Measurements from ENCODE around the gene PEAK1. TPM values are rescaled to one million over a fixed set of nuclear protein-coding genes. Genes with fewer than 3 reads are reported as not detected.

Gene PEAK1
- total and polyA plus RNA-seq, 10 of the 15 experiments (the other 5 are each of a cell fraction or from before 2014, with no cell fraction given) = 0.62 to 24.2 (median 11.2) TPM

DNA sequence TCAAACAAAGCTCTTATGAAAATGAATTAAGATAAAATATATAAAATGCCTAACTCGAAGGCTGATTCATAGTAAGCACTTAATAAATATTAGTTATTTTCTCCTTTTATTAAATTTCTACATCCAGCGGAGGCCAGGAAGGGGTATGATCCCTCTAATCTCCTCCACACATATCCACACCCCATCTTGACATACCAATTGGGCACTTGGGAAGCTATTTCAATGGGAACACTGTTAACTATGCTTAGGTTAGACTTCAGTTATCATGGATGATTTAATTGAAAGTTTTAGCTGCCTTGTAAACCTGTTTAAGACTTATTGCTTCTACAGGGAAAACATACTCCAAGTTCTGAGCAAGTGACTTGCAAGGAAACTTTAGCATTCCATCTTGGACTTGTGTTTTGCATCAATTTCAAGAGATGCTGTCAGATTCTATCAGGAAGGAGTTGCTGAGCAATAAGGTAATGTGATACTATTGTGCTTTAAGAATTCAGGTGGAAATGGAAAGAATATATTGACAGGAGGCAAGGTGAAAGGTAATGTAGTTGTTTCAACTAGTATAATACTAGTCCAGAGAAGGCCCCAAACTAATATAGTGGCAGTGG lies 228.6 kb downstream of the PEAK1 start:
- intact Hi-C loops (cut with micrococcal nuclease; ENCODE audit: unreplicated experiment) = no loop called here
- TF ChIP-seq, protein P1, sequence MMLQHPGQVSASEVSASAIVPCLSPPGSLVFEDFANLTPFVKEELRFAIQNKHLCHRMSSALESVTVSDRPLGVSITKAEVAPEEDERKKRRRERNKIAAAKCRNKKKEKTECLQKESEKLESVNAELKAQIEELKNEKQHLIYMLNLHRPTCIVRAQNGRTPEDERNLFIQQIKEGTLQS (IDR thresholded peaks at IDR 0.05; ENCODE audit: borderline replicate concordance, extremely low read depth, low read depth, low read length) = no peak
- TF ChIP-seq EP300 (IDR thresholded peaks at IDR 0.05; ENCODE audit: borderline replicate concordance in 1 of 2, control insufficient read depth in 1 of 2, low read depth in 2 of 2, low read length in 2 of 2) (no peak), CEBPB (IDR thresholded peaks at IDR 0.05; ENCODE audit: borderline replicate concordance in 1 of 2, low read depth in 2 of 2, low read length in 2 of 2) (no peak), RAD51 (IDR thresholded peaks at IDR 0.05) (no peak), IRF3 (IDR thresholded peaks at IDR 0.05) (no peak), E2F4 (IDR thresholded peaks at IDR 0.05; ENCODE audit: low read depth, low read length) (no peak), POLR2AphosphoS5 (IDR thresholded peaks at IDR 0.05; ENCODE audit: low read length) (no peak), BCL3 (IDR thresholded peaks at IDR 0.05; ENCODE audit: borderline replicate concordance, insufficient read depth, low read depth, low read length, poor library complexity, severe bottlenecking) (no peak), E2F8 (IDR thresholded peaks at IDR 0.05; ENCODE audit: low read depth, partially characterized antibody) (no peak), PAX5 (IDR thresholded peaks at IDR 0.05; ENCODE audit: borderline replicate concordance, low read depth, low read length) (no peak)
- TF ChIP-seq, protein P2, sequence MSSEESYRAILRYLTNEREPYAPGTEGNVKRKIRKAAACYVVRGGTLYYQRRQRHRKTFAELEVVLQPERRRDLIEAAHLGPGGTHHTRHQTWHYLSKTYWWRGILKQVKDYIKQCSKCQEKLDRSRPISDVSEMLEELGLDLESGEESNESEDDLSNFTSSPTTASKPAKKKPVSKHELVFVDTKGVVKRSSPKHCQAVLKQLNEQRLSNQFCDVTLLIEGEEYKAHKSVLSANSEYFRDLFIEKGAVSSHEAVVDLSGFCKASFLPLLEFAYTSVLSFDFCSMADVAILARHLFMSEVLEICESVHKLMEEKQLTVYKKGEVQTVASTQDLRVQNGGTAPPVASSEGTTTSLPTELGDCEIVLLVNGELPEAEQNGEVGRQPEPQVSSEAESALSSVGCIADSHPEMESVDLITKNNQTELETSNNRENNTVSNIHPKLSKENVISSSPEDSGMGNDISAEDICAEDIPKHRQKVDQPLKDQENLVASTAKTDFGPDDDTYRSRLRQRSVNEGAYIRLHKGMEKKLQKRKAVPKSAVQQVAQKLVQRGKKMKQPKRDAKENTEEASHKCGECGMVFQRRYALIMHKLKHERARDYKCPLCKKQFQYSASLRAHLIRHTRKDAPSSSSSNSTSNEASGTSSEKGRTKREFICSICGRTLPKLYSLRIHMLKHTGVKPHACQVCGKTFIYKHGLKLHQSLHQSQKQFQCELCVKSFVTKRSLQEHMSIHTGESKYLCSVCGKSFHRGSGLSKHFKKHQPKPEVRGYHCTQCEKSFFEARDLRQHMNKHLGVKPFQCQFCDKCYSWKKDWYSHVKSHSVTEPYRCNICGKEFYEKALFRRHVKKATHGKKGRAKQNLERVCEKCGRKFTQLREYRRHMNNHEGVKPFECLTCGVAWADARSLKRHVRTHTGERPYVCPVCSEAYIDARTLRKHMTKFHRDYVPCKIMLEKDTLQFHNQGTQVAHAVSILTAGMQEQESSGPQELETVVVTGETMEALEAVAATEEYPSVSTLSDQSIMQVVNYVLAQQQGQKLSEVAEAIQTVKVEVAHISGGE (CRISPR knock-in tag; IDR thresholded peaks at IDR 0.05) = no peak

More for the DNA sequence above, 228.6 kb downstream of the PEAK1 start:
- no peaks in the 10 kb centered on the region for H4K20me1 ChIP-seq (ENCODE audit: control insufficient read depth, insufficient read depth)
- POLR2A ChIA-PET = interaction anchor here (0.7 to 1.6 kb wide), 2 partner anchors 149 to 230 kb away, joined by 3 to 4 read pairs; partner anchors contain the start of gene HMG20A
- H3K9me3 ChIP-seq (replicated peaks; ENCODE audit: control insufficient read depth, insufficient read depth, low read length) = no peaks in the 10 kb centered on the region
- no peaks in the 10 kb centered on the region for H3K79me2 ChIP-seq (ENCODE audit: control insufficient read depth, insufficient read depth, low read length)
- no peak overlapping the region for H3K9ac ChIP-seq (ENCODE audit: control insufficient read depth, insufficient read depth, low read length)
- SMC1A ChIA-PET (ENCODE audit: uncharacterized antibody, unreplicated experiment) = interaction anchor here (0.7 to 15.7 kb wide), 12 partner anchors 12 to 350 kb away, joined by 3 to 365 read pairs (median 30); partner anchors contain the start of genes HMG20A and PEAK1
- DNase-seq (ENCODE audit: low read depth, low spot score) = no peak
- H3K27ac ChIP-seq (ENCODE audit: control insufficient read depth, insufficient read depth) = no peak overlapping the region
- CTCF ChIA-PET = interaction anchor here (1.0 to 18.9 kb wide), 7 partner anchors 10 to 350 kb away, joined by 3 to 455 read pairs (median 5); no protein-coding TSS in a partner anchor
- H2AFZ ChIP-seq (ENCODE audit: control insufficient read depth, low read depth, low read length) = no peak overlapping the region
- no peak for FAIRE-seq
- peaks cover 28% of the 10 kb centered on the region for H3K4me1 ChIP-seq (ENCODE audit: control insufficient read depth, insufficient read depth, low read length)
- no peak overlapping the region for H3K4me2 ChIP-seq (ENCODE audit: control insufficient read depth, insufficient read depth)
- H3K36me3 ChIP-seq (ENCODE audit: control insufficient read depth in 2 of 2, insufficient read depth in 2 of 2, low read length in 1 of 2) = no peaks in the 10 kb centered on the region
- WGBS (ENCODE audit: insufficient coverage, insufficient replicate concordance, low lambda C conversion rate, missing lambda C conversion rate) = 46% methylated on average over 2 of the region's 2 CpGs
- BruUV-seq (replicated peaks) = no TSS peak
- RAD21 ChIA-PET (ENCODE audit: unreplicated experiment) = interaction anchor here (0.9 to 12.5 kb wide), 6 partner anchors 12 to 304 kb away, joined by 3 to 279 read pairs (median 4); no protein-coding TSS in a partner anchor
- in situ Hi-C loops (cut with MboI) = no loop called here
- no peak overlapping the region for H3K4me3 ChIP-seq
- no peaks in the 10 kb centered on the region for H3K27me3 ChIP-seq (replicated peaks in 1 of 2; ENCODE audit: control insufficient read depth in 2 of 2, insufficient read depth in 2 of 2, low read length in 1 of 2)
- ATAC-seq = no peak

Data from GM12878 (cell line).